ENCODE measurements around the gene SLC6A9. TPM values are rescaled to one million over a fixed set of nuclear protein-coding genes. Genes with fewer than 3 reads are reported as not detected.

The SLC6A9 gene
- total RNA-seq, 3 donors from 2014 or later, result 21.1 to 52.5 (median 38.1) TPM

DNA sequence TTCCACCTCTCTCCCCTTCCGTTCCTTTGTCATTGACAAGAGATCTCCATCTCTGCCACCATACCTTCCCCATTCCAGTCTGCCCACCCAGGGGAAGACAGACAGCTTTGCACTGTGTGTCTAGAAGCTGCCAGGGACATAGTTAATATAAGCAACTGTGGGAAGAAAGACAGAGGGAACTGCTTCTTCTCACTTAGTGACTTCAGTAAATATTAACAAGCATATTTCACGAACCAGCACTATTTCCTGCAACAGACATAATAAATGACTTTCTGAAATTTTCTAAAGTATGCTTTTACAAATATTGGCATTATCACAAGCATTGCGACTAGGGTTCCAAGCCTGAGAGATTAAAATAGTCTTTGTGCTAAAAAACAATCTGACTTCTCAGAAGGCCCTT, 43.2 kb upstream of the SLC6A9 start:
- ATAC-seq, result no peak
- TF ChIP-seq, protein P1, sequence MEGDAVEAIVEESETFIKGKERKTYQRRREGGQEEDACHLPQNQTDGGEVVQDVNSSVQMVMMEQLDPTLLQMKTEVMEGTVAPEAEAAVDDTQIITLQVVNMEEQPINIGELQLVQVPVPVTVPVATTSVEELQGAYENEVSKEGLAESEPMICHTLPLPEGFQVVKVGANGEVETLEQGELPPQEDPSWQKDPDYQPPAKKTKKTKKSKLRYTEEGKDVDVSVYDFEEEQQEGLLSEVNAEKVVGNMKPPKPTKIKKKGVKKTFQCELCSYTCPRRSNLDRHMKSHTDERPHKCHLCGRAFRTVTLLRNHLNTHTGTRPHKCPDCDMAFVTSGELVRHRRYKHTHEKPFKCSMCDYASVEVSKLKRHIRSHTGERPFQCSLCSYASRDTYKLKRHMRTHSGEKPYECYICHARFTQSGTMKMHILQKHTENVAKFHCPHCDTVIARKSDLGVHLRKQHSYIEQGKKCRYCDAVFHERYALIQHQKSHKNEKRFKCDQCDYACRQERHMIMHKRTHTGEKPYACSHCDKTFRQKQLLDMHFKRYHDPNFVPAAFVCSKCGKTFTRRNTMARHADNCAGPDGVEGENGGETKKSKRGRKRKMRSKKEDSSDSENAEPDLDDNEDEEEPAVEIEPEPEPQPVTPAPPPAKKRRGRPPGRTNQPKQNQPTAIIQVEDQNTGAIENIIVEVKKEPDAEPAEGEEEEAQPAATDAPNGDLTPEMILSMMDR (IDR thresholded peaks at IDR 0.05), result no peak
- no peak for DNase-seq
- peaks cover 4% of the 10 kb centered on the region for H3K4me1 ChIP-seq (ENCODE audit: low read depth)
- intact Hi-C loops (cut with DNase I, micrococcal nuclease), result no loop called here
- H3K4me3 ChIP-seq, result no peak overlapping the region
- H3K9me3 ChIP-seq, result no peaks in the 10 kb centered on the region
- no peaks in the 10 kb centered on the region for H3K36me3 ChIP-seq (ENCODE audit: low read depth)

DNA sequence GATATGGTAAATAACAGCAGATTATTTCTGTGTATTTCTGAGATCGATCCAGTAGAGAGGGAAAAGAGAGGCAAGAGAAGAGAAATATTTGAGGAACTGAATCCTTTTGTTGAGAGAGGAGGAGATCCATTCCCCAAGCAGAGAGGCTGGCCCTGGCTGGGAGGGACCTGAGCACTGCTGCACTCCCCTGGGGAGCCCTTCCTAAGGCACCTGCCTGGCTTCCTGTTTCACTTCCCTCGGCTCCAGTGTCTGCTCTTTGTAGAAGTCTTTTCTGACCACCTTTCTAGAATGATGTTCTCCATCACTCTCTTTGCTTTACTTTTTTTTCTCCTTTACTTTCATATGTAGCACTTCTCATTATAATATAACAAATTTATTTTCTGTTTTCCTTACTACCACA, 42.3 kb upstream of the SLC6A9 start:
- DNase-seq, result no peak
- no peak for ATAC-seq
- Histone ChIP-seq H3K9me3 (no peaks in the 10 kb centered on the region), H3K4me3 (no peak overlapping the region), H3K4me1 (ENCODE audit: low read depth) (peaks cover under 1% of the 10 kb centered on the region), H3K36me3 (ENCODE audit: low read depth) (no peaks in the 10 kb centered on the region)
- TF ChIP-seq, protein P1 (IDR thresholded peaks at IDR 0.05), result no peak
- intact Hi-C loops (cut with DNase I, micrococcal nuclease), result no loop called here

DNA sequence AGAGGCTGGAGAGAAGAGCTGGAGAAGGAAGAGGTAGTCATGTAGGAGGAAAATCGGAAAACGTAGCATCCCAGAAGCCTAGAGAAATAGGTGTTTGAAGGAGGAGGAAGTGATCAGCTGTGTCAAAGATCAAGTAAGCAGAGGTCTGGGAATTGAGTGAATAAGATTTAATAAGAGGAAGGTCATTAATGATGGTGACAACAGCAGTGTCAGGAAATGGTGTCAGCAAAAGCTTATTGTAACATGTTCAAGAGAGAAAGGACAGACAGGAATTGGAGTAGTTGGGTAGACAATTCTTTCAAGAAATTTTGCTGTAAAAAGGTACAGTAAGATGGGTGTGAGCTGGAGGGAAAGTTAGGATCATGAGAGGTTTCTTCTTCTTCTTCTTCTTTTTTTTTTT, 41.6 kb upstream of the SLC6A9 start:
- no peak for ATAC-seq
- no peaks in the 10 kb centered on the region for H3K4me1 ChIP-seq (ENCODE audit: low read depth)
- TF ChIP-seq, protein P1 (IDR thresholded peaks at IDR 0.05), result no peak
- no peak overlapping the region for H3K4me3 ChIP-seq
- no peak for DNase-seq
- intact Hi-C loops (cut with DNase I, micrococcal nuclease), result no loop called here
- H3K36me3 ChIP-seq (ENCODE audit: low read depth), result no peaks in the 10 kb centered on the region
- H3K9me3 ChIP-seq, result no peaks in the 10 kb centered on the region

DNA sequence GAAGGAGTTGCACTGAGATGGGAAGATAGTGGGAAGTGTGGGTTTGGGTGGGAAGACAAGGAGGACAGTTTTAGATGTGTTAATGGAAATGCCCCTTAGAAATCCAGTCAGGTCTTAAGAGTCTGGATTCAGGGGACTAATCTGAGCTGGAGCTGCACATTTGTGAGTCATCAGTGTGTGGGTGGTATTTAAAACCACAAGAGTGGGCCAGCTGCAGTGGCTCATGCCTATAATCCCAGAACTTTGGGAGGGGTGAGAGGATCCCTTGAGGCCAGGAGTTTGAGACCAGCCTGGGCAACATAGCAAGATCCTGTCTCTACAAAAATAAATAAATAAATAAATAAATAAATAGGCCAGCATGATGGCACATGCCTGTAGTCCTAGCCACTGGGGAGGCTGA, 40.9 kb upstream of the SLC6A9 start:
- H3K9me3 ChIP-seq, result no peaks in the 10 kb centered on the region
- no peaks in the 10 kb centered on the region for H3K4me1 ChIP-seq (ENCODE audit: low read depth)
- no peaks in the 10 kb centered on the region for H3K36me3 ChIP-seq (ENCODE audit: low read depth)
- ATAC-seq, result no peak
- no peak overlapping the region for H3K4me3 ChIP-seq
- no peak for DNase-seq
- TF ChIP-seq, protein P1 (IDR thresholded peaks at IDR 0.05), result no peak
- intact Hi-C loops (cut with DNase I, micrococcal nuclease), result no loop called here

DNA sequence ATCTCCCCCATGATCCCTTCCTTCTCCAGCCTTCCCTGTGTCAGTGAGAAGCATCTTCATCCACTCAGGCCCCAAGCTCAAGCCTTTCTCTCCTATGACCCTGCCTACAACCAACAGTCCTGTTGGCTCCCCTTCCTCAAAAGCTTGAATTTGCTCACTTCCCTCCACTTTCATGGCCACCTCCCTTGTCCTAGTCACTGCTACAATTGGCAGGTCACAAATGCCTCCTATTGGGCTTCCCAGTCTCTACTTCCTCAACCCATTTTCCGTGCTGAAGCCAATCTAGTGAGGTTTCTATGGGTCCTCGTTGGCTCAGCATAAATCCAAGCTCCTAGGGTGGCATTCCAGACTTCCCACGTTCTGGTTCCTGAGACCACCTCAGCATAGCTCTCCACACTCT, 40.2 kb upstream of the SLC6A9 start:
- H3K9me3 ChIP-seq, result no peaks in the 10 kb centered on the region
- ATAC-seq (no peak), DNase-seq (no peak)

More for the DNA sequence above, 40.2 kb upstream of the SLC6A9 start:
- Histone ChIP-seq H3K36me3 (ENCODE audit: low read depth) (no peaks in the 10 kb centered on the region), H3K4me3 (no peak overlapping the region), H3K4me1 (ENCODE audit: low read depth) (no peaks in the 10 kb centered on the region)
- TF ChIP-seq, protein P1 (IDR thresholded peaks at IDR 0.05), result no peak
- intact Hi-C loops (cut with DNase I, micrococcal nuclease), result no loop called here
